Adrenal gland (tissue), 12 donors: ENCODE data around the gene AGAP1. TPM values are rescaled to one million over a fixed set of nuclear protein-coding genes. Genes with fewer than 3 reads are reported as not detected.

Source experiments
- DNase-seq, 7 donors: peaks; one replicate each; pipeline ENCODE4 v3.0.0-alpha.2; 2019 to 2020
- H3K27ac ChIP-seq, 5 donors: fragments of 200-600 bp; sonication (generic) in 4 of 5; 1 replicate in 3 of 5; 2 replicates in 2 of 5; pipeline versions ENCODE4 v1.5.1 to v1.8.0; 2016 to 2020; ENCODE audit warnings: mild to moderate bottlenecking in 1 of 5
- H3K27me3 ChIP-seq: fragments of 200-600 bp; 2 replicates; pipeline ENCODE4 v1.8.0; 2021
- H3K36me3 ChIP-seq, 2 donors: fragments of 200-600 bp; replicated peaks in 1 of 2; 1 replicate in 1 of 2; 2 replicates in 1 of 2; pipeline versions ENCODE4 v1.5.1 to v1.8.0; 2018 to 2022
- H3K4me1 ChIP-seq, 2 donors: fragments of 200-600 bp; replicated peaks in 1 of 2; 1 replicate in 1 of 2; 2 replicates in 1 of 2; pipeline versions ENCODE4 v1.5.1 to v1.8.0; 2018 to 2021
- H3K4me3 ChIP-seq, 4 donors: fragments of 200-600 bp; sonication (generic) in 3 of 4; one replicate each; pipeline ENCODE4 v1.5.1; 2016 to 2018
- H3K9me3 ChIP-seq, 3 donors: fragments of 200-600 bp; sonication (generic) in 1 of 3; replicated peaks in 1 of 3; 1 replicate in 2 of 3; 2 replicates in 1 of 3; pipeline versions ENCODE4 v1.5.1 to v1.8.0; 2016 to 2021
- POLR2A ChIP-seq, 2 donors: fragments of 450-650 bp; IDR thresholded peaks; one replicate each; pipeline ENCODE4 v1.6.1; 2017; ENCODE audit warnings: antibody characterized with exemption in 2 of 2, mild to moderate bottlenecking in 2 of 2, moderate library complexity in 1 of 2
- WGBS, 4 donors: extraction: QIAGEN DNeasy Blood & Tissue Kit in 2 of 4; methylation state at CpG; one replicate each; pipeline versions ENCODE4 v1.1.5 to v1.1.7; 2013 to 2017; 5-methylcytosine and 5-hydroxymethylcytosine counted together
- intact Hi-C, 2 donors: fragments of 100-400 bp; cut with DNase I; formaldehyde crosslinking; loops; one replicate each; pipeline versions ENCODE4 v1.14.1 to v1.15.0; 2022 to 2023
- polyA plus RNA-seq, 3 donors: library from polyadenylated mRNA; stranded (reverse); fragments of 200-250 nt in 2 of 3; fragments of 350-450 nt in 1 of 3; fragmentation: Illumina TruSeq in 1 of 3; extraction: RNeasy Lipid Tissue Mini Kit (QIAGEN cat#74804) in 1 of 3; gene quantifications; one replicate each; pipeline ENCODE4 v1.2.3, GENCODE V29; 2013 to 2014
- total RNA-seq, 9 donors: library from RNA; depleted of rRNA in 4 of 9; stranded (reverse); fragments of >200 nt in 4 of 9; fragments of 120-200 nt in 1 of 9; fragmentation: NEBNext Ultra II Directional in 1 of 9; extraction: Animal tissue kit (Norgen Biotek cat#: 25700) in 1 of 9; gene quantifications; one replicate each; pipeline versions ENCODE4 v1.1.0 to v1.2.4, GENCODE V29; 2013 to 2023
- TF ChIP-seq, protein P1 (sequence below), 6 experiments: fragments of 450-650 bp in 4 of 6; fragments of 200-600 bp in 2 of 6; sonication (generic) in 1 of 6; IDR thresholded peaks; 1 replicate in 5 of 6; 2 replicates in 1 of 6; pipeline versions ENCODE4 v1.5.1 to v1.8.0; 2016 to 2021; ENCODE audit warnings: antibody characterized with exemption in 6 of 6, mild to moderate bottlenecking in 2 of 6, moderate library complexity in 1 of 6
- donor health status: healthy with polysubstance abuse.
- donor health status: Bipolar disorder and iron deficiency.
- donor health status: DM: yes; HTN: yes; CAD: no.
- donor health status: DM: no; HTN: no; CAD: no.
- donor health status: DM: no; HTN: no; CAD: no.
- donor health status: DM: yes; HTN: yes; CAD: no.

AGAP1 gene
- total and polyA plus RNA-seq, 12 donors, result 5.3 to 29.6 (median 17.7) TPM

DNA sequence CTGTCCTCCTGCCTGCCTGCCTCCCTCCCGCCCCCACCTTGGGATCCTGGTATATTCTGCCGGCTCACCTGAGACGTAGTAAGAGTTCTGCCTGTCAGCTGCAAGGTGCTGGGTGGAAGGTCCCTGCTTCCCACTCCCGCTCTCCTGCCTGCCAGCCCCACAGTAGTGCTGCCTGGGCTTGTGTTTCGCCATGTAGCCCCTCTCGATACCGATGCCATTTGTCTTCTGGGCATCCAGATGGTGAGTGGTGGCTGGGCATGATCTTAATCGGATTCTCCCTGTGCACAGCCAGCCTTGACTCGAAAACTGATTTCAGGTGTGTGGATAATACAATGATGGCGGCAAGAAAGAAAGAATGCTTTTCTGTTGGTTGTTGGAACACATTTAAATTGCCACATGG is 184.9 kb downstream of the AGAP1 start:
- Histone ChIP-seq H3K9me3 (no peaks in the 10 kb centered on the region), H3K27me3 (no peaks in the 10 kb centered on the region), H3K4me1 (no peaks in the 10 kb centered on the region), H3K36me3 (no peaks in the 10 kb centered on the region), H3K27ac (no peak overlapping the region), H3K4me3 (no peak overlapping the region)
- WGBS, 4 donors, result 91 to 96% (median 92%) methylated on average over 9 to 10 of the region's 10 CpGs
- TF ChIP-seq, protein P1, sequence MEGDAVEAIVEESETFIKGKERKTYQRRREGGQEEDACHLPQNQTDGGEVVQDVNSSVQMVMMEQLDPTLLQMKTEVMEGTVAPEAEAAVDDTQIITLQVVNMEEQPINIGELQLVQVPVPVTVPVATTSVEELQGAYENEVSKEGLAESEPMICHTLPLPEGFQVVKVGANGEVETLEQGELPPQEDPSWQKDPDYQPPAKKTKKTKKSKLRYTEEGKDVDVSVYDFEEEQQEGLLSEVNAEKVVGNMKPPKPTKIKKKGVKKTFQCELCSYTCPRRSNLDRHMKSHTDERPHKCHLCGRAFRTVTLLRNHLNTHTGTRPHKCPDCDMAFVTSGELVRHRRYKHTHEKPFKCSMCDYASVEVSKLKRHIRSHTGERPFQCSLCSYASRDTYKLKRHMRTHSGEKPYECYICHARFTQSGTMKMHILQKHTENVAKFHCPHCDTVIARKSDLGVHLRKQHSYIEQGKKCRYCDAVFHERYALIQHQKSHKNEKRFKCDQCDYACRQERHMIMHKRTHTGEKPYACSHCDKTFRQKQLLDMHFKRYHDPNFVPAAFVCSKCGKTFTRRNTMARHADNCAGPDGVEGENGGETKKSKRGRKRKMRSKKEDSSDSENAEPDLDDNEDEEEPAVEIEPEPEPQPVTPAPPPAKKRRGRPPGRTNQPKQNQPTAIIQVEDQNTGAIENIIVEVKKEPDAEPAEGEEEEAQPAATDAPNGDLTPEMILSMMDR (IDR thresholded peaks at IDR 0.05), result no peak
- TF ChIP-seq POLR2A (IDR thresholded peaks at IDR 0.05), result no peak
- intact Hi-C loops, result no loop called here
- DNase-seq, result no peak

DNA sequence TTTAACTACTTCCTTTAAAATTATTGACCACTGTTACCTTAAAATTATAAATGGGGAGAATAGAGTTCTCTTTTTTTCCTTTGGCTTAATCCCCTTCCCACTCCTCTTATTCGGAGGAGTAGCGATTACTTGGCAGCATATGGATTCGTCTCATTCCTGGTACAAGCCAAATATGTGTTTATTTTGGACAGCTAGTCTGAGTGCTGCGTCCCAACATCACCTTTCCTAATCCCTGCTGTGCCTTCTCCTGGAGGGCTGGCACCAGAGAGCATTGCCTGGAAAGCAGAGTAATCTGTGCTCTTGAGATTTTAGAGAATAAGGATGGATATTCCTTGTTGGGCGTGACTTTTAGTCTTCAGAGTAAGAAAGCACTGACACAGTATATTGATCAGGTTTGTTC is 185.6 kb downstream of the AGAP1 start:
- Histone ChIP-seq H3K36me3 (no peaks in the 10 kb centered on the region), H3K9me3 (no peaks in the 10 kb centered on the region), H3K4me1 (no peaks in the 10 kb centered on the region), H3K4me3 (no peak overlapping the region), H3K27me3 (no peaks in the 10 kb centered on the region), H3K27ac (no peak overlapping the region)
- WGBS, 4 donors, result 67 to 86% (median 78%) methylated on average over 5 of the region's 5 CpGs
- DNase-seq, result no peak
- TF ChIP-seq, protein P1 (IDR thresholded peaks at IDR 0.05), result no peak
- no peak for TF ChIP-seq POLR2A (IDR thresholded peaks at IDR 0.05)
- intact Hi-C loops, result no loop called here

DNA sequence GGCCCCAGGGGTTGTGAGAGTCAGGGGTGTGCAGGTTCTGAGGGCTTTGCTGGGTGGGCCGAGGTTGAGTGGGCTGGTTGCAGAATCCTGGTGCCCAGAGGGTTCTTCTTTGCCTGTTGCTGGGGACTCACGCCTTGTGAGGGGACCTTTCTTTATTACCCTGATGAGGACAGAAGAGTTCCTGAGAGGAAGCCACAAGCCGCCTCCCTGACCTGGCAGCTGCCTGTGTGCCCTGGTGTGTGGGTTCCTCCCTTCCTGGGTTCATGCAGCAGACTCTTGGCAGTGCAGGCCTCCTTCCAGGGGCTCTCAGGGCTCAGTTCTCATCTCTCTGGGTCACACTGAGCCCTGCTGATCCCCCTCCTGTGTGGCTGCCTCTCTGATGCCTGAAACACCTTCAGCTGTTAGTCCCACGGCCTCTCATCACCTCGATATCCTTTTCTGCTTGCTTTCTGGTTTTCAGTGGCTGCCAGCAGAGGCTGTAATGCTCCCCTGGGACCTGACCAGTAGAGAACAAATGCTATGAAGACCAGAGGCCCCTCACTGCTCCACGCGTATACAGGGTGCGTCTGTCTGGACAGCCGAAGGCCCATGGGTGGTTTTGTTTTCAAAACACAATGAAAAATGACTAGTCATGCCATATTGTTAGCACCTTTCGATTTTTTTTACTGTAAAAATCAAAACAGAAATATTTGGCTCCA is 191.3 kb downstream of the AGAP1 start:
- WGBS, 4 donors, result 78 to 87% (median 80%) methylated on average over 8 to 10 of the region's 10 CpGs
- intact Hi-C loops, result no loop called here
- DNase-seq, result no peak
- H3K36me3 ChIP-seq, result no peaks in the 10 kb centered on the region
- no peaks in the 10 kb centered on the region for H3K9me3 ChIP-seq
- H3K27ac ChIP-seq, result no peak overlapping the region
- no peaks in the 10 kb centered on the region for H3K27me3 ChIP-seq
- TF ChIP-seq POLR2A (IDR thresholded peaks at IDR 0.05), result no peak
- TF ChIP-seq, protein P1 (IDR thresholded peaks at IDR 0.05), result no peak
- no peak overlapping the region for H3K4me3 ChIP-seq
- no peaks in the 10 kb centered on the region for H3K4me1 ChIP-seq

DNA sequence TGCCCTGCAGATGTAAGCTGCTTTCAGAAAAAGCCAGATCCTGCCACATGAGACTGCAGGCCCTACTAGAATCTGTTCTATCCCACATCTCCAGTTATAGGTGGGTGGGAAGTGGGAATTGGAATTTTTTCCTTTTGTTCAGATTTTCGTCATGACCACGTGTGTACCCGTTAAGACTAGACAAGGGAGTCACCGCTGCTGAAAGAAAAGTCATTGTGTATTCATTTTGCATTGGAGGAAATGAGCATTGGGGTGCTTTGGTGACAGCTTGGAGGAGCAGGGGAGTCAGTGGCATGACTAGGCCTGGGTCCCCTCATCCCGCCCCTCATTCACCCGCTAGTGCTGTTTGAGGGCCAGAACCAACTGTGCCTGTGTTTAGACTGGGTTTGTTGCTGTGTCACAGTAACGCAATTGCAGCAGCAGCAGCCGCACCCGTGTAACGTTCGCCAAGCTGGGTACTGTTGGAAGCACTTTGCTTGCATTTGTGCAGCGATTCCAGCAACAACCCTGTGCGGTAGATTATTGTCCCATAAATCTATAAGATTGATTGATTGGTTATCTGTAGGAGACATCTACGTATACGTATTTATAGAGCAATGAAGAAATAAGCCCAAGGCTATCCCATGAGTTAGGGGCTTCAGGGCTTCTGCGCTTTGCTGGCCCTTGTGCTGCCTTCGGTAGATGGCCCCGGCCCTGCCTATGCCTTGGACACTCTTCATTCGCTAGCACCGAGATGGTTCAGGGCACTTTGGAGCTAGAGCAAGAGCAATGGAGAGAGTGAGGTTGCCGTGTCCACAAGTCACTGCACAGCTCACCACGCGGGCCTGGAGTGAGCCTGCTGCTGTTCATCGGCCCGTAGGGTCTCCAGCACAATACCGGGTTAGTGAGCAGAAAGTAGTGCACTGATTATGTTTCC is 194.9 kb downstream of the AGAP1 start:
- WGBS, 4 donors, result 94 to 97% (median 97%) methylated on average over 26 of the region's 26 CpGs
- Histone ChIP-seq H3K9me3 (no peaks in the 10 kb centered on the region), H3K36me3 (no peaks in the 10 kb centered on the region), H3K4me3 (no peak overlapping the region), H3K27me3 (no peaks in the 10 kb centered on the region), H3K4me1 (no peaks in the 10 kb centered on the region), H3K27ac (no peak overlapping the region)
- no peak for TF ChIP-seq POLR2A (IDR thresholded peaks at IDR 0.05)
- TF ChIP-seq, protein P1 (IDR thresholded peaks at IDR 0.05), result no peak
- no peak for DNase-seq
- intact Hi-C loops, result no loop called here
